Fibroblast of mammary gland (primary cell): ENCODE data around the gene ATXN2.
"Not testable (repeated sequence)": the region's sequence is repeated elsewhere in the genome, so short reads cannot be mapped to it uniquely, and the experiment has no call there.

Experiments used
- DNase-seq: peaks from one replicate; pipeline ENCODE4 v3.0.0-alpha.2; 2010; ENCODE audit warnings: low read depth
- H3K4me3 ChIP-seq: 2 replicates; pipeline ENCODE4 v1.5.1; 2011; ENCODE audit warnings: low read depth, mild to moderate bottlenecking, low read length, moderate library complexity; ENCODE audit not compliant: control insufficient read depth
- CTCF ChIP-seq: conservative IDR thresholded peaks from 2 replicates; pipeline ENCODE4 v1.5.1; 2011; ENCODE audit warnings: low read depth, low read length, inconsistent platforms; ENCODE audit not compliant: control insufficient read depth, insufficient read depth

The ATXN2 gene

GRCh38 chr12:111570084-111570961, 28.8 kb downstream of the ATXN2 start:
- peak; percentile 77 for DNase-seq
- no peak overlapping the region for H3K4me3 ChIP-seq
- TF ChIP-seq CTCF = no peak

DNA sequence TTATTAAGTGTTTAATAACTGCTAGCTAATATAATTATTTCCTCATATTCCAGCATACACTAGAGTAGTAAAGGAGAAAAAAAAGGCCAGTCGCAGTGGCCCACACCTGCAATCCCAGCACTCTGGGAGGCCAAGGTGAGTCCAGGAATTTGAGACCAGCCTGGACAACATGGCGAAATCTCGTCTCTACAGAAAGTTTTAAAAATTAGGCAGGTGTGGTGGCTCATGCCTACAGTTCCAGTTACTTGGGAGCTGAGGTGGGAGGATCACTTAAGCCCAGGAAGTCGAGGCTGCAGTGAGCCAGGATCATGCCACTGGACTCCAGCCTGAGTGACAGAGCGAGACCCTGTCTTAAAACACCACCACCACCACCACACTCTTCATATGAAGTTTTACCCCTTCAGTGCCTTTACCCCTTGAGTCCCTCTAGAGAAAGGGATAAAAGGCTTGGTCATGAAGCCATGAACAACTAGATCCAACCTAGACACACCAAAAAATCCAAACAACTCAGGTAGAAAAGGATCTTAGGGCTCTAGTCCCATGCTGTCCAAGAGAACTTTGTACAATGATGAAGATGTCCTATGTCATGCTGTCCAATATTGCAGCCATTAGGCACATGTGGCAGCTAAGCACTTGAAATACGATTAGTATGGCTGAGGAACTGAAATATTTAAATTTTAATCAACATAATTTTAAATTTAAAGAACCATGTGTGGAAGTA, 29.6 kb downstream of the ATXN2 start:
- TF ChIP-seq CTCF = no peak
- H3K4me3 ChIP-seq = no peak overlapping the region
- no peak for DNase-seq

GRCh38 chr12:111560844-111561243, 38.3 kb downstream of the ATXN2 start:
- not testable (repeated sequence) for DNase-seq, H3K4me3 ChIP-seq

DNA sequence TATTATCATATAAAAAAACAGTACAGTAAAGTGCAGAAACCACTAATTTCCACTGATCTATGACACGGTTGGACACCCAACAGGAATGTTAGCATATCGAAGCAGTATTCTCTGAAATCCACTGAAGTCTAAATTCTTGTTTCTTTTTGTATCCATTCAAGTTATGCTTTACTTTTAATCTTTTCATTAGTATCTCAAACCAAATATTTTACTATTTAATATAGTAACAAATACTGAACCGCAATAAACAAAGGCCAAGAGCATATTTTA, 41.1 kb downstream of the ATXN2 start:
- TF ChIP-seq CTCF = no peak
- H3K4me3 ChIP-seq = no peak overlapping the region
- no peak for DNase-seq

DNA sequence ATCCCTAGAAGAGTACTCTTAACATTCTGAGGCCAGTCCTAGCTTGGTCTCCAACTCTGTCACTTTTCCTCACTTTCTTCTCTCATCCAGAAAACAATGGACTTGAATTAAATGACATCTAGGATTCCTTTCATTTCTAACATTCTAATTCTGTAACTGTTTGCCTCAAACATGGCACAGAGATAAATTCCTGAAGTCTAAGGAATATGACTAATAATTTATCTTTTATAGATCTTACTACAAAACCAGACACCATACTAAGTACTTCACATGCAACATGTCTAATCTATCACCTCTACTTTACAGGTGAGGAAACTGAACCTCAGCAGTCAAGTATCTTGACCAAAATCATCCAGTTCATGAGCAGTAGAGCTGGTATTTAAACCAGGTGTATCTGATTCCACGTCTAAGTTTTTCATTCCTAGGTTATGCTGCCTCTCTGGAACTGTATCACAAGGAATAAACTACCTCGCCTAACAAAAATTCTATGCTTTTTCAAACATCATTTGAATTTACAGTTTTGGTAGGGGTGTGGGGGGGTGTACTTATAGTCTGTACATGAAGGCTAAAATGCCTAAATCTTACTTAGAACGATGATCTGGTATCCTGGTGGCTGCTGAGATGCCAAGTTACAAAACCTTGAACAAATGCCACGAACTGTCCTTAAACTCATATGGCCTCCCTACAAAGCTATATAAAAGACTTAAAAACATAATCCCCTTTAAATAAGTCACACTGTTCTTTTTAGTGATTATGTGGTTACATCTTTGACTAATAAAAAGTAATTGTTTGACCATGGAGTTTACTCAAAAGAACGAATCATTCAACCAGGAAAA, 41.6 kb downstream of the ATXN2 start:
- H3K4me3 ChIP-seq = no peak overlapping the region
- TF ChIP-seq CTCF = no peak
- no peak for DNase-seq

- H3K4me3 ChIP-seq = no peak overlapping the region
- no peak for TF ChIP-seq CTCF
- no peak for DNase-seq
These were observed 42.4 kb downstream of the ATXN2 start for GRCh38 chr12:111556676-111557075.

DNA sequence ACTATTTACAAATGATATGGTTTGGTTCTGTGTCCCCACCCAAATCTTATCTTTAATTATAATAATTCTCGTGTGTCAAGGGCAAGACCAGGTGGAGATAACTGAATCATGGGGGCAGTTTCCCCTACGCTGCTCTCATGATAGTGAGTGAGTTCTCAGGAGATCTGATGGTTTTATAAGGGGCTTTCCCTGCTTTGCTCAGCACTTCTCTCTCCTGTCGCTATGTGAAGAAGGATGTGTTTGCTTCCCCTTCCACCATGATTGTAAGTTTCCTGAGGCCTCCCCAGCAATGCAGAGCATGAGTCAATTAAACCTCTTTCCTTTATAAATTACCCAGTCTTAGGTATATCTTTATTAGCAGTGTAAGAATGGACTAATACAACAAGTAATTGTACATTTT, 43.8 kb downstream of the ATXN2 start:
- DNase-seq, H3K4me3 ChIP-seq: not testable (repeated sequence)
